Breast epithelium (tissue), 4 donors: ENCODE measurements around the gene GLCE. TPM values are rescaled to one million over a fixed set of nuclear protein-coding genes. Genes with fewer than 3 reads are reported as not detected.
A peak's percentile ranks its signal among the peaks of the same experiment; 100 is the strongest.

Experiments used
- DNase-seq, 2 donors: peaks; one replicate each; pipeline ENCODE4 v3.0.0-alpha.2; 2019; ENCODE audit warnings: low spot score in 2 of 2
- H3K27ac ChIP-seq, 2 donors: fragments of 200-600 bp; sonication (generic) in 1 of 2; one replicate each; pipeline ENCODE4 v1.5.1; 2016 to 2019; ENCODE audit warnings: mild to moderate bottlenecking in 1 of 2
- H3K27me3 ChIP-seq, 2 donors: fragments of 200-600 bp; sonication (generic) in 1 of 2; one replicate each; pipeline versions ENCODE4 v1.5.1 to v1.6.0; 2017 to 2019; ENCODE audit warnings: control low read depth in 1 of 2, mild to moderate bottlenecking in 1 of 2
- H3K36me3 ChIP-seq: fragments of 200-600 bp; one replicate; pipeline ENCODE4 v1.5.1; 2019
- H3K4me1 ChIP-seq, 2 donors: fragments of 200-600 bp; sonication (generic); one replicate each; pipeline ENCODE4 v1.5.1; 2016 to 2019; ENCODE audit warnings: control low read depth in 1 of 2
- H3K4me3 ChIP-seq, 3 donors: fragments of 200-600 bp; sonication (generic); 1 replicate in 2 of 3; 2 replicates in 1 of 3; pipeline ENCODE4 v1.5.1; 2016 to 2019; ENCODE audit warnings: mild to moderate bottlenecking in 3 of 3, moderate library complexity in 2 of 3
- H3K9me3 ChIP-seq, 2 donors: fragments of 200-600 bp; sonication (generic) in 1 of 2; one replicate each; pipeline ENCODE4 v1.5.1; 2016 to 2019; ENCODE audit warnings: control low read depth in 1 of 2
- POLR2A ChIP-seq: fragments of 450-650 bp; IDR thresholded peaks from one replicate; pipeline ENCODE4 v1.6.1; 2016; ENCODE audit warnings: antibody characterized with exemption, mild to moderate bottlenecking, moderate library complexity
- POLR2AphosphoS5 ChIP-seq, 3 donors: sonication (generic); formaldehyde crosslinking; IDR thresholded peaks; one replicate each; pipeline ENCODE4 v1.6.1; 2017; ENCODE audit warnings: antibody characterized with exemption in 3 of 3
- intact Hi-C: fragments of 100-400 bp; cut with DNase I; formaldehyde crosslinking; loops from one replicate; pipeline ENCODE4 v1.15.1; 2023; ENCODE audit warnings: low total_unique reads
- total RNA-seq, 3 donors: library from RNA; depleted of rRNA; stranded (reverse); fragments of >200 nt; gene quantifications; one replicate each; pipeline ENCODE4 v1.1.0, GENCODE V29; 2016
- TF ChIP-seq, protein P1 (sequence below), 3 donors: fragments of 450-650 bp; IDR thresholded peaks; one replicate each; pipeline ENCODE4 v1.5.1; 2016 to 2017; ENCODE audit warnings: antibody characterized with exemption in 3 of 3, mild to moderate bottlenecking in 3 of 3, moderate library complexity in 3 of 3

GLCE gene
- total RNA-seq, 3 donors from 2014 or later, result 15.0 to 52.2 (median 28.8) TPM

DNA sequence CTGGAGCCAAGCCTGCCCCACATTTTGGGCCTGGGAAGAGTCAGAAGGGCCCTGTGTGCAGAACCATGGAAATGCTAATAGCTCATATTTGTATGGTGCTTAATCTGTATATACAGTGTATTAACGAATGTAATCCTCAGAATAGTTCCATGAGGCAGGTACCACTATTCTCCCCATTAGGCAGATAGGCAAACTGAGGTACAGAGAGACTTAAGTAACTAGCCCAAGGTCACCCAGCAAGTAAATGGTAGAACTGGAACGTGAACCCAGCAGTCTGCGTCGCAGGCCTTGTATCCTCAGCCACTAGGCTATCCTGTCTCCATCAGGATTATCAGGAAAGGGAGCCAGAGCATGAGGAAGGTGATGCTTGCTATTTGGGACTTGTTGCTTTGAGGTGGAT is 28.0 kb upstream of the GLCE start:
- no peak overlapping the region for H3K4me3 ChIP-seq
- intact Hi-C loops, result no loop called here
- no peak for DNase-seq
- H3K36me3 ChIP-seq, result no peaks in the 10 kb centered on the region
- H3K27me3 ChIP-seq, result no peaks in the 10 kb centered on the region
- TF ChIP-seq, protein P1, sequence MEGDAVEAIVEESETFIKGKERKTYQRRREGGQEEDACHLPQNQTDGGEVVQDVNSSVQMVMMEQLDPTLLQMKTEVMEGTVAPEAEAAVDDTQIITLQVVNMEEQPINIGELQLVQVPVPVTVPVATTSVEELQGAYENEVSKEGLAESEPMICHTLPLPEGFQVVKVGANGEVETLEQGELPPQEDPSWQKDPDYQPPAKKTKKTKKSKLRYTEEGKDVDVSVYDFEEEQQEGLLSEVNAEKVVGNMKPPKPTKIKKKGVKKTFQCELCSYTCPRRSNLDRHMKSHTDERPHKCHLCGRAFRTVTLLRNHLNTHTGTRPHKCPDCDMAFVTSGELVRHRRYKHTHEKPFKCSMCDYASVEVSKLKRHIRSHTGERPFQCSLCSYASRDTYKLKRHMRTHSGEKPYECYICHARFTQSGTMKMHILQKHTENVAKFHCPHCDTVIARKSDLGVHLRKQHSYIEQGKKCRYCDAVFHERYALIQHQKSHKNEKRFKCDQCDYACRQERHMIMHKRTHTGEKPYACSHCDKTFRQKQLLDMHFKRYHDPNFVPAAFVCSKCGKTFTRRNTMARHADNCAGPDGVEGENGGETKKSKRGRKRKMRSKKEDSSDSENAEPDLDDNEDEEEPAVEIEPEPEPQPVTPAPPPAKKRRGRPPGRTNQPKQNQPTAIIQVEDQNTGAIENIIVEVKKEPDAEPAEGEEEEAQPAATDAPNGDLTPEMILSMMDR (IDR thresholded peaks at IDR 0.05), result no peak
- TF ChIP-seq POLR2AphosphoS5 (IDR thresholded peaks at IDR 0.05) (no peak), POLR2A (no peak)
- peaks cover 0 to 17% of the 10 kb centered on the region in 2 donors for H3K4me1 ChIP-seq
- no peaks in the 10 kb centered on the region for H3K9me3 ChIP-seq
- no peak overlapping the region for H3K27ac ChIP-seq

DNA sequence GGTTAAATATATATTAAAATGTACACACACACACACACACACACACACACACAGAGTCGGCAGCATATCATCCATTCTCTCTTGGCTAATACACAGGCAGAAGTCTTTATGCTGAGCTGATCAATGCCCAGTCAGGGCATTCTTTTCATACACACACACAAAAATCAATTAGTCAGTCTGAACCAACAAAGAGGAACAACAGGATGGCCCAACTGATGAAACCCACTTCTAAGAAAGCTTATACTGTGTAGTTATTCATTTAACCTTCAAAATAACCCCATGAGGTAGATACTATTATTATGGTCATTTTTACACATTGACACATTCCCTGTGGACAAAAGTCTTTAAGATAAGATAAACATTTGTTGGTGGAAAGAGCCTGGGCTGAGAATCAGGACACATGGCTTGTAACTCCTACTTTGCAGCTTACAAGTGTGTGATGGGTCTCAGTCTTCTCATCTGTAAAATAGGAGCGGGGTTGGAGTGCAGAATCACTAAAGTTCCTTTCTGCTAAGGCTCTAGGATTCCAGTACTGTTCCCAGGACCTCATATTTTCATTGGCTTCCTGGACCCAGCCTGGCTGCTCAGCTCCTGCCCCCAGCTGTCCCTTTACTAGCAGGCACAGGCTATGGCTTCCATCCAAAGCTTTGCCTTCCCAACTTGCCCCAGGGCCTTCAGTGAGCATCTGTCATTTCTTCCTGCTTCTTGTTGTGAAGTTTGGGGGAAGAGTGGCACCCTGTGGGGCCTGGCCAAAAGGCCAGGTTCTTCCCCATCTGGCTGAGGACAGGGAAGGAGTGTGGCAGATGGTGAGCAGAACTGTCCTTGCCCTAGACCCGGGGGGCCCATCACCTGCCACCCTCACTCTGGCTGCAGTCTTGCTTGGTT is 27.2 kb upstream of the GLCE start:
- no peaks in the 10 kb centered on the region for H3K27me3 ChIP-seq
- intact Hi-C loops, result no loop called here
- H3K27ac ChIP-seq, result peak overlapping the region; percentile 60 to 75
- no peak overlapping the region for H3K4me3 ChIP-seq
- no peaks in the 10 kb centered on the region for H3K9me3 ChIP-seq
- TF ChIP-seq POLR2A (no peak), POLR2AphosphoS5 (IDR thresholded peaks at IDR 0.05) (peak in 1 of 3 donors; percentile 44)
- TF ChIP-seq, protein P1 (IDR thresholded peaks at IDR 0.05), result peak in 1 of 3 donors; percentile 35
- peaks cover 0 to 14% of the 10 kb centered on the region in 2 donors for H3K4me1 ChIP-seq
- peak; percentile 78 to 88 for DNase-seq
- H3K36me3 ChIP-seq, result no peaks in the 10 kb centered on the region

- DNase-seq, result no peak
- H3K27me3 ChIP-seq, result no peaks in the 10 kb centered on the region
- intact Hi-C loops, result no loop called here
- peak overlapping the region; percentile 60 to 75 for H3K27ac ChIP-seq
- TF ChIP-seq, protein P1 (IDR thresholded peaks at IDR 0.05), result no peak
- H3K9me3 ChIP-seq, result no peaks in the 10 kb centered on the region
- H3K36me3 ChIP-seq, result no peaks in the 10 kb centered on the region
- H3K4me1 ChIP-seq, result peaks cover 0 to 7% of the 10 kb centered on the region in 2 donors
- H3K4me3 ChIP-seq, result no peak overlapping the region
These were observed 26.4 kb upstream of the GLCE start for GRCh38 chr15:69133862-69134519.

DNA sequence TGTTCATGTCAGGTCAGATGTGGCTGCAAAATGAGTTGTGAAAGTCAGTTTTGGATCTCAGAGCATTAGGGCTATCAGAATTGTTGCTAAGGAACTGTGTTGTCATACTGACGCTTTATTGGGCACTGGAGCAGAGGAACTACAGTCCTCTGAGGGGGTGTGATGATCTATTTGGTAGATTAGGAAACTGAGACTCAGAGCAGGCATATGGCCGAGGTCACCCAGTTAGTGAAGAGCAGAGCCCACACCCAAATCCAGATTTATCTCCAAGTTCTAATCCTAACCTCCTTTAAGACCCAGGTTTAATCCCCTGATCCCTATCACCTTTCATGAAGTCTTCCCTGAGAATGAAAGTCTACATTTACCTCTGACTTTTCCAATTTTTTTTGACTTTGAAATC is 25.6 kb upstream of the GLCE start:
- Histone ChIP-seq H3K4me1 (peaks cover 0 to 5% of the 10 kb centered on the region in 2 donors), H3K27me3 (no peaks in the 10 kb centered on the region), H3K9me3 (no peaks in the 10 kb centered on the region), H3K4me3 (no peak overlapping the region), H3K27ac (peak overlapping the region in 1 of 2 donors; percentile 60), H3K36me3 (no peaks in the 10 kb centered on the region)
- TF ChIP-seq POLR2A (no peak), POLR2AphosphoS5 (IDR thresholded peaks at IDR 0.05) (no peak)
- TF ChIP-seq, protein P1 (IDR thresholded peaks at IDR 0.05), result no peak
- intact Hi-C loops, result loop anchor here (5.0 kb wide), 1 partner anchor 37 kb away; no protein-coding TSS in a partner anchor
- DNase-seq, result no peak

- no peaks in the 10 kb centered on the region for H3K36me3 ChIP-seq
- peaks cover 0 to 2% of the 10 kb centered on the region in 2 donors for H3K4me1 ChIP-seq
- no peak for DNase-seq
- no peaks in the 10 kb centered on the region for H3K27me3 ChIP-seq
- no peaks in the 10 kb centered on the region for H3K9me3 ChIP-seq
- H3K4me3 ChIP-seq, result no peak overlapping the region
- TF ChIP-seq POLR2A (no peak), POLR2AphosphoS5 (IDR thresholded peaks at IDR 0.05) (no peak)
- TF ChIP-seq, protein P1 (IDR thresholded peaks at IDR 0.05), result no peak
- intact Hi-C loops, result loop anchor here (5.0 kb wide), 1 partner anchor 38 kb away; no protein-coding TSS in a partner anchor
- H3K27ac ChIP-seq, result no peak overlapping the region
These were observed 24.9 kb upstream of the GLCE start for GRCh38 chr15:69135499-69135898.
